ENCODE data around the gene GSTM2.

DNA sequence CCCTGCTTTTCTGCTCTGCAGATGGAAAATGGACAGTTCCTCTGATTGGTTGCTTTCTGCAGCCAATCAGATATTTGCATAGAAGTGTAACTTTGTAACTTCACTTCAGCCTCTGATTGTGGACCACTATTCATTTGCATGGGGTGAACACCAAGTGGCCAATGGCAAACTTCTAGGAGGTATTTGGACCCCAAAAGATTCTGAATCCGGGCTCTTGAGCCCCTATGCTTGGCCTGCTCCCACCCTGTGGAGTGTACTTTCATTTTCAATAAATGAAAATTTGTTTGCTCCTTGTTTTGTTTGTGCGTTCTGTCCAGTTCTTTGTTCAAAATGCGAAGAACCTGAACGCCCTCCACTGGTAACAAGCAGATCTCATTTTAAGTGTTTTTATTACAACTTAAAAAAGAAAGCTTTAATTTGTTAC, 18.4 kb upstream of the GSTM2 start:
- TF ChIP-seq, protein P1, sequence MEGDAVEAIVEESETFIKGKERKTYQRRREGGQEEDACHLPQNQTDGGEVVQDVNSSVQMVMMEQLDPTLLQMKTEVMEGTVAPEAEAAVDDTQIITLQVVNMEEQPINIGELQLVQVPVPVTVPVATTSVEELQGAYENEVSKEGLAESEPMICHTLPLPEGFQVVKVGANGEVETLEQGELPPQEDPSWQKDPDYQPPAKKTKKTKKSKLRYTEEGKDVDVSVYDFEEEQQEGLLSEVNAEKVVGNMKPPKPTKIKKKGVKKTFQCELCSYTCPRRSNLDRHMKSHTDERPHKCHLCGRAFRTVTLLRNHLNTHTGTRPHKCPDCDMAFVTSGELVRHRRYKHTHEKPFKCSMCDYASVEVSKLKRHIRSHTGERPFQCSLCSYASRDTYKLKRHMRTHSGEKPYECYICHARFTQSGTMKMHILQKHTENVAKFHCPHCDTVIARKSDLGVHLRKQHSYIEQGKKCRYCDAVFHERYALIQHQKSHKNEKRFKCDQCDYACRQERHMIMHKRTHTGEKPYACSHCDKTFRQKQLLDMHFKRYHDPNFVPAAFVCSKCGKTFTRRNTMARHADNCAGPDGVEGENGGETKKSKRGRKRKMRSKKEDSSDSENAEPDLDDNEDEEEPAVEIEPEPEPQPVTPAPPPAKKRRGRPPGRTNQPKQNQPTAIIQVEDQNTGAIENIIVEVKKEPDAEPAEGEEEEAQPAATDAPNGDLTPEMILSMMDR (IDR thresholded peaks at IDR 0.05), result peak in 5 of 6 experiments; percentile 14 to 55 (median 36)
- TF ChIP-seq POLR2A (IDR thresholded peaks at IDR 0.05), result no peak

Measured in adrenal gland (tissue), 5 donors.